HepG2 (cell line): ENCODE data around the gene CUL4B. TPM values are rescaled to one million over a fixed set of nuclear protein-coding genes. Genes with fewer than 3 reads are reported as not detected.
A peak's percentile ranks its signal among the peaks of the same experiment; 100 is the strongest.

Source experiments
- BORCS8-MEF2B ChIP-seq: sonication (generic); formaldehyde crosslinking; IDR thresholded peaks from 2 replicates; pipeline ENCODE4 v1.8.0; 2022; ENCODE audit warnings: mild to moderate bottlenecking, missing genetic modification reagents
- CHD4 ChIP-seq: fragments of 200-600 bp; sonication (generic); IDR thresholded peaks from 2 replicates; pipeline ENCODE4 v1.7.0; 2017; ENCODE audit warnings: mild to moderate bottlenecking, low read length, borderline replicate concordance
- EHMT2 ChIP-seq: fragments of 200-600 bp; sonication (generic); IDR thresholded peaks from 2 replicates; pipeline ENCODE4 v1.7.0; 2017; ENCODE audit warnings: antibody characterized with exemption, low read depth, low read length, borderline replicate concordance
- GATAD1 ChIP-seq: IDR thresholded peaks from 2 replicates; pipeline ENCODE4 v1.6.1; 2016; ENCODE audit warnings: missing genetic modification reagents, missing compliant biosample characterization
- ISL2 ChIP-seq: sonication (generic); formaldehyde crosslinking; IDR thresholded peaks from 2 replicates; pipeline ENCODE4 v1.5.0; 2020; ENCODE audit warnings: missing genetic modification reagents
- MBD4 ChIP-seq: IDR thresholded peaks from 2 replicates; pipeline ENCODE4 v1.6.1; 2012; ENCODE audit warnings: low read length, inconsistent platforms, borderline replicate concordance
- MED13 ChIP-seq: sonication (generic); formaldehyde crosslinking; IDR thresholded peaks from 2 replicates; pipeline ENCODE4 v1.5.0; 2020; ENCODE audit warnings: missing genetic modification reagents
- REXO4 ChIP-seq: sonication (generic); formaldehyde crosslinking; IDR thresholded peaks from 2 replicates; pipeline ENCODE4 v1.8.0; 2022; ENCODE audit warnings: missing genetic modification reagents, mild to moderate bottlenecking, borderline replicate concordance
- SIX4 ChIP-seq: sonication (generic); formaldehyde crosslinking; IDR thresholded peaks from 2 replicates; pipeline ENCODE4 v1.4.0; 2020; ENCODE audit warnings: missing genetic modification reagents
- SMAD1 ChIP-seq: sonication (generic); formaldehyde crosslinking; IDR thresholded peaks from 2 replicates; pipeline ENCODE4 v1.4.0; 2020; ENCODE audit warnings: missing genetic modification reagents, low read depth, mild to moderate bottlenecking, borderline replicate concordance
- ZNF101 ChIP-seq: sonication (generic); formaldehyde crosslinking; IDR thresholded peaks from 2 replicates; pipeline ENCODE4 v1.4.0; 2020; ENCODE audit warnings: mild to moderate bottlenecking, low read depth, missing genetic modification reagents, borderline replicate concordance
- ZNF24 ChIP-seq: fragments of 450-650 bp; IDR thresholded peaks from 2 replicates; pipeline ENCODE4 v1.6.1; 2017; ENCODE audit warnings: antibody characterized with exemption, mild to moderate bottlenecking
- ZNF274 ChIP-seq: sonication (generic); formaldehyde crosslinking; IDR thresholded peaks from 2 replicates; pipeline ENCODE4 v1.5.1; 2020; ENCODE audit warnings: mild to moderate bottlenecking, missing genetic modification reagents
- ZNF292 ChIP-seq: sonication (generic); formaldehyde crosslinking; IDR thresholded peaks from 2 replicates; pipeline ENCODE4 v1.8.1; 2022; ENCODE audit warnings: mild to moderate bottlenecking, low read depth, missing genetic modification reagents, borderline replicate concordance
- ZNF337 ChIP-seq: sonication (generic); formaldehyde crosslinking; IDR thresholded peaks from 2 replicates; pipeline ENCODE4 v1.5.1; 2020; ENCODE audit warnings: missing genetic modification reagents, low read depth, mild to moderate bottlenecking, borderline replicate concordance
- ZNF44 ChIP-seq: sonication (generic); formaldehyde crosslinking; IDR thresholded peaks from 2 replicates; pipeline ENCODE4 v1.5.1; 2020; ENCODE audit warnings: mild to moderate bottlenecking, missing genetic modification reagents
- ZNF549 ChIP-seq: sonication (generic); formaldehyde crosslinking; IDR thresholded peaks from 2 replicates; pipeline ENCODE4 v1.5.0; 2020; ENCODE audit warnings: missing genetic modification reagents
- polyA plus RNA-seq, 8 experiments: library from polyadenylated mRNA; depleted of rRNA in 3 of 8; stranded (reverse) in 7 of 8; unstranded in 1 of 8; fragments of >200 nt; fragmentation: Illumina TruSeq in 4 of 8; extraction: Trizol in 4 of 8; gene quantifications; 2 replicates each; pipeline versions ENCODE4 v1.2.1 to v1.2.3, GENCODE V29; 2011 to 2016; ENCODE audit warnings: low read depth in 4 of 8, missing spikeins in 1 of 8, mixed read lengths in 1 of 8; ENCODE audit not compliant: insufficient read depth in 1 of 8
- total RNA-seq, 5 experiments: library from RNA; depleted of rRNA; stranded (reverse); fragments of >200 nt; fragmentation: Illumina TruSeq; extraction: Trizol; gene quantifications; 2 replicates each; pipeline ENCODE4 v1.2.3, GENCODE V29; 2016; ENCODE audit warnings: low read depth in 1 of 5
- TF ChIP-seq, protein P1 (sequence below), 2 experiments: sonication (generic) in 1 of 2; formaldehyde crosslinking in 1 of 2; IDR thresholded peaks; 2 replicates each; pipeline versions ENCODE4 v1.4.0 to v1.6.1; 2018 to 2020; ENCODE audit warnings: missing genetic modification reagents in 2 of 2, borderline replicate concordance in 1 of 2, low read depth in 1 of 2, mild to moderate bottlenecking in 1 of 2, missing biosample characterization in 1 of 2
- TF ChIP-seq, protein P2 (sequence below): sonication (generic); formaldehyde crosslinking; IDR thresholded peaks from 2 replicates; pipeline ENCODE4 v1.4.0; 2020; ENCODE audit warnings: missing genetic modification reagents
- TF ChIP-seq, protein P3 (sequence below): sonication (generic); formaldehyde crosslinking; IDR thresholded peaks from 2 replicates; pipeline ENCODE4 v1.4.0; 2020; ENCODE audit warnings: mild to moderate bottlenecking, low read depth, missing genetic modification reagents
- TF ChIP-seq, protein P4 (sequence below), 2 experiments: sonication (generic) in 1 of 2; formaldehyde crosslinking in 1 of 2; IDR thresholded peaks; 2 replicates each; pipeline versions ENCODE4 v1.5.1 to v1.6.1; 2011 to 2020; ENCODE audit warnings: borderline replicate concordance in 1 of 2, low read depth in 1 of 2, low read length in 1 of 2, mild to moderate bottlenecking in 1 of 2, missing genetic modification reagents in 1 of 2, moderate library complexity in 1 of 2

Gene CUL4B
- total and polyA plus RNA-seq, 2 of the 13 experiments (the other 11 are each of a cell fraction or from before 2014, with no cell fraction given): 21.6 to 28.5 TPM

DNA sequence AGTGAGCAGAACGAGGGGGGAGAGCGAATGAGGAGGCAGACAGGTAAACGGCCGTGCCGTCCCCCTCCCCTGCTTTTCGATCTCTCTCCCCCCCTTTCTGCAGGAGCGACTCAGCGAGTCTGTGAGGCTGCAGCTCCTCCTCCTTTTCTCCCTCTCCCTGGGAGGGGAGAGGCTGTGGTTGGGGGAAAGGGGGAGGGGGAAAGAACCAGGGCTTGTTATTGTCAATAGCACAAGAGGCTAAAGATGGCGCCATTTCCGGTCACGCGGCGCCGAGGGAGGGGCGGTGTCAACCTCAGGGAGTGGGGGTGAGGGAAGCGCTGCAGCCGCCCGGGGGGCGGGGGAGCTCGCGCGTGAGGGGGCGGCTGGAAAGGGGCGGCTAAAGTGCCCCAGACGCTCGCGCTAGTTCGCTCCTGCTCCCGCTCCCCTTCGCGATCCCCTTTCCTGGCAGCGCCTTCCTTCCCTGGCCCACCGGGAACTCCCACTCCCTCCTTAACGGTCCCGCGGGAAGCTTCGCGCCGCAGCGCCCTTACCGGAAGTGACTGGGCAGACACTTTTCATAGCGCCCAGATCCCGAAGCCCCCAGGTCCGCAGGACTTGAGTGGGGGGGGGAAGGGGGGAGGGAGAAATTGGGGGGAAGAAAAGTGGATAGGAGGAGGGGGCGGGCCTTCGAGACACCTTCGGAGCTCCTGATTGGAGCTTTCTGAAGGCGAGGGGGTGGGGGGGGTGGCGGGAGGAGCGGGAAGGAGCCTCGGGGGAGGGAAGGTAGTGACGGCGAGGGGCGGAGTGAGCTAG, at the start of gene CUL4B (continued):
- TF ChIP-seq ZNF337 (CRISPR knock-in tag) (no peak), EHMT2 (no peak), GATAD1 (0 out of 2 replicates have a peak, but pooled peaks have one; percentile 10), SMAD1 (CRISPR knock-in tag) (no peak), ZNF274 (no peak), SIX4 (CRISPR knock-in tag) (no peak), ZNF24 (no peak), ZNF549 (CRISPR knock-in tag) (no peak), ZNF101 (CRISPR knock-in tag) (no peak), MBD4 (no peak), MED13 (CRISPR knock-in tag) (no peak), REXO4 (CRISPR knock-in tag) (no peak), ISL2 (CRISPR knock-in tag) (no peak), ZNF292 (CRISPR knock-in tag) (0 out of 2 replicates have a peak, but pooled peaks have one; percentile 34), CHD4 (no peak), BORCS8-MEF2B (CRISPR knock-in tag) (no peak), ZNF44 (CRISPR knock-in tag) (no peak)
- TF ChIP-seq, protein P1, sequence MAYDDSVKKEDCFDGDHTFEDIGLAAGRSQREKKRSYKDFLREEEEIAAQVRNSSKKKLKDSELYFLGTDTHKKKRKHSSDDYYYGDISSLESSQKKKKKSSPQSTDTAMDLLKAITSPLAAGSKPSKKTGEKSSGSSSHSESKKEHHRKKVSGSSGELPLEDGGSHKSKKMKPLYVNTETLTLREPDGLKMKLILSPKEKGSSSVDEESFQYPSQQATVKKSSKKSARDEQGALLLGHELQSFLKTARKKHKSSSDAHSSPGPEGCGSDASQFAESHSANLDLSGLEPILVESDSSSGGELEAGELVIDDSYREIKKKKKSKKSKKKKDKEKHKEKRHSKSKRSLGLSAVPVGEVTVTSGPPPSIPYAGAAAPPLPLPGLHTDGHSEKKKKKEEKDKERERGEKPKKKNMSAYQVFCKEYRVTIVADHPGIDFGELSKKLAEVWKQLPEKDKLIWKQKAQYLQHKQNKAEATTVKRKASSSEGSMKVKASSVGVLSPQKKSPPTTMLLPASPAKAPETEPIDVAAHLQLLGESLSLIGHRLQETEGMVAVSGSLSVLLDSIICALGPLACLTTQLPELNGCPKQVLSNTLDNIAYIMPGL (CRISPR knock-in tag; IDR thresholded peaks at IDR 0.05; ENCODE audit: borderline replicate concordance in 1 of 2, low read depth in 1 of 2): peak in 1 of 2 experiments; percentile 25; a peak in 2 of 4 replicates
- TF ChIP-seq, protein P2, sequence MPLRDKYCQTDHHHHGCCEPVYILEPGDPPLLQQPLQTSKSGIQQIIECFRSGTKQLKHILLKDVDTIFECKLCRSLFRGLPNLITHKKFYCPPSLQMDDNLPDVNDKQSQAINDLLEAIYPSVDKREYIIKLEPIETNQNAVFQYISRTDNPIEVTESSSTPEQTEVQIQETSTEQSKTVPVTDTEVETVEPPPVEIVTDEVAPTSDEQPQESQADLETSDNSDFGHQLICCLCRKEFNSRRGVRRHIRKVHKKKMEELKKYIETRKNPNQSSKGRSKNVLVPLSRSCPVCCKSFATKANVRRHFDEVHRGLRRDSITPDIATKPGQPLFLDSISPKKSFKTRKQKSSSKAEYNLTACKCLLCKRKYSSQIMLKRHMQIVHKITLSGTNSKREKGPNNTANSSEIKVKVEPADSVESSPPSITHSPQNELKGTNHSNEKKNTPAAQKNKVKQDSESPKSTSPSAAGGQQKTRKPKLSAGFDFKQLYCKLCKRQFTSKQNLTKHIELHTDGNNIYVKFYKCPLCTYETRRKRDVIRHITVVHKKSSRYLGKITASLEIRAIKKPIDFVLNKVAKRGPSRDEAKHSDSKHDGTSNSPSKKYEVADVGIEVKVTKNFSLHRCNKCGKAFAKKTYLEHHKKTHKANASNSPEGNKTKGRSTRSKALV (CRISPR knock-in tag): no peak
- TF ChIP-seq, protein P3, sequence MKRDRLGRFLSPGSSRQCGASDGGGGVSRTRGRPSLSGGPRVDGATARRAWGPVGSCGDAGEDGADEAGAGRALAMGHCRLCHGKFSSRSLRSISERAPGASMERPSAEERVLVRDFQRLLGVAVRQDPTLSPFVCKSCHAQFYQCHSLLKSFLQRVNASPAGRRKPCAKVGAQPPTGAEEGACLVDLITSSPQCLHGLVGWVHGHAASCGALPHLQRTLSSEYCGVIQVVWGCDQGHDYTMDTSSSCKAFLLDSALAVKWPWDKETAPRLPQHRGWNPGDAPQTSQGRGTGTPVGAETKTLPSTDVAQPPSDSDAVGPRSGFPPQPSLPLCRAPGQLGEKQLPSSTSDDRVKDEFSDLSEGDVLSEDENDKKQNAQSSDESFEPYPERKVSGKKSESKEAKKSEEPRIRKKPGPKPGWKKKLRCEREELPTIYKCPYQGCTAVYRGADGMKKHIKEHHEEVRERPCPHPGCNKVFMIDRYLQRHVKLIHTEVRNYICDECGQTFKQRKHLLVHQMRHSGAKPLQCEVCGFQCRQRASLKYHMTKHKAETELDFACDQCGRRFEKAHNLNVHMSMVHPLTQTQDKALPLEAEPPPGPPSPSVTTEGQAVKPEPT: no peak
- TF ChIP-seq, protein P4, sequence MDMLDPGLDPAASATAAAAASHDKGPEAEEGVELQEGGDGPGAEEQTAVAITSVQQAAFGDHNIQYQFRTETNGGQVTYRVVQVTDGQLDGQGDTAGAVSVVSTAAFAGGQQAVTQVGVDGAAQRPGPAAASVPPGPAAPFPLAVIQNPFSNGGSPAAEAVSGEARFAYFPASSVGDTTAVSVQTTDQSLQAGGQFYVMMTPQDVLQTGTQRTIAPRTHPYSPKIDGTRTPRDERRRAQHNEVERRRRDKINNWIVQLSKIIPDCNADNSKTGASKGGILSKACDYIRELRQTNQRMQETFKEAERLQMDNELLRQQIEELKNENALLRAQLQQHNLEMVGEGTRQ (IDR thresholded peaks at IDR 0.05; ENCODE audit: low read depth, low read length): peak; percentile 66
- TF ChIP-seq, protein P4 (CRISPR knock-in tag; IDR thresholded peaks at IDR 0.05; ENCODE audit: borderline replicate concordance): peak; percentile 79; the same call in 1 of the 2 replicates
